GM12864 (cell line): Measurements from ENCODE around the gene TUBB1.

Source experiments
- DNase-seq: peaks from one replicate; pipeline ENCODE4 v3.0.0-alpha.2; 2011; ENCODE audit warnings: low read depth
- H3K4me3 ChIP-seq: 2 replicates; pipeline ENCODE4 v1.5.1; 2011; ENCODE audit warnings: mild to moderate bottlenecking, low read depth, low read length, control low read depth
- TF ChIP-seq, protein P1 (sequence below): IDR thresholded peaks from 2 replicates; pipeline ENCODE4 v1.5.1; 2011; ENCODE audit warnings: low read depth, mild to moderate bottlenecking, moderate library complexity, low read length, control low read depth, inconsistent platforms; ENCODE audit errors: missing control alignments

TUBB1 gene

DNA sequence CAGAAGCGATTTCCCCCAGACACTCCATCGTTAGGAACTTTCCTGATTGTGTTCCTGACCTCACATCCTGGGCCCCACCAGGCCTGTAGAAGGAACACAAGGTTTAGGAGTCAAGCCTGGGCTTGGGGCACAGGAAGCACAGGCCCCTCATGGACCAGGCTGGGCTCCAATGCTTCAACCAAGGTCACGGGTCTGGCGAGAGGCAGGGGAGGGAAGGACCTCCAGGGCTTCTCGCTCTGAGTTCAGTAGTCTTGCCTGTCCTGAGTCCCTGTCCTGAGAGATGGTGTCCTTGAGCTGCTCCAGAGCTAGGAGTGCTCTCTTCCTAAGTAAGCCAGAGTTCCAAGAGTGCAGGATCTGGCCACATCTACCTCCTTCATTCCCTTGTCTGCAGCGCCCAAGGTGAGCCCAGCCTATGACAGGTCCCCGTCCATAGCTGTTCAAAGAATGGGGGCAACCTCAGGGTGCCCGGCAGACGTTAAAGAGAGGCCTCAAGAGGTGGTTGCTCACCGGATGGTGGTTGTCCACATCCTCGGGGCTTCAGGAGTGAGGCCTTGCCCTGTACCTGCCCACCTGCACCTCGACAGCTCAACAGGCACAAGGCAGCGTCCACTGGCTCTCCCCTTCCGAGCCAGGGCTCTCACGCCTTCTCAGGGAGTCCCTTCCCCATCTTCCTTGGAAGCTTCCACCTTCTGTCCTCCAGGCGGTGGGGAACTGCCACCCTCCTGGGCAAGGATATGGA lies 1.6 kb upstream of the TUBB1 start:
- DNase-seq: no peak
- TF ChIP-seq, protein P1, sequence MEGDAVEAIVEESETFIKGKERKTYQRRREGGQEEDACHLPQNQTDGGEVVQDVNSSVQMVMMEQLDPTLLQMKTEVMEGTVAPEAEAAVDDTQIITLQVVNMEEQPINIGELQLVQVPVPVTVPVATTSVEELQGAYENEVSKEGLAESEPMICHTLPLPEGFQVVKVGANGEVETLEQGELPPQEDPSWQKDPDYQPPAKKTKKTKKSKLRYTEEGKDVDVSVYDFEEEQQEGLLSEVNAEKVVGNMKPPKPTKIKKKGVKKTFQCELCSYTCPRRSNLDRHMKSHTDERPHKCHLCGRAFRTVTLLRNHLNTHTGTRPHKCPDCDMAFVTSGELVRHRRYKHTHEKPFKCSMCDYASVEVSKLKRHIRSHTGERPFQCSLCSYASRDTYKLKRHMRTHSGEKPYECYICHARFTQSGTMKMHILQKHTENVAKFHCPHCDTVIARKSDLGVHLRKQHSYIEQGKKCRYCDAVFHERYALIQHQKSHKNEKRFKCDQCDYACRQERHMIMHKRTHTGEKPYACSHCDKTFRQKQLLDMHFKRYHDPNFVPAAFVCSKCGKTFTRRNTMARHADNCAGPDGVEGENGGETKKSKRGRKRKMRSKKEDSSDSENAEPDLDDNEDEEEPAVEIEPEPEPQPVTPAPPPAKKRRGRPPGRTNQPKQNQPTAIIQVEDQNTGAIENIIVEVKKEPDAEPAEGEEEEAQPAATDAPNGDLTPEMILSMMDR: no peak
- H3K4me3 ChIP-seq: no peak overlapping the region

DNA sequence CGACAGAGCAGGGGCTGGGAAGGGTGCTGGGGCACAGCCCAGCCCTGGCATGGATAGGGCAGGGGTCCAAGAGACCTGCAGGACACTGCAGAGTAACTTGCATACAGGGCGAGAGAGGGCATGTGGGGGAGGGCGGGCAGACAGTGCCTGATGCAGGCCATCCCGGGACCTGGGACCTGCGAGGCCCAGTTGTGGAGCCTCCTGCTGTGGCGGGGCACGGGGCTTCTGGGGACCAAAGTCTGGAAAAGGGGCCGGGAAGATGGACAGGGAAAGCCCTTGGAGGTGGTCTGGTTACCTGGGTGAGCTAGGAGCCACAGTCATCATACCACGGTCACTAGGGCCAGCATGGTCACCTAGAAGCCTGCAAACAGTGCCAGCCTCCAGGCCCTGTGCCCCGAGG lies 412 bp upstream of the TUBB1 start:
- TF ChIP-seq, protein P1: no peak
- H3K4me3 ChIP-seq: no peak overlapping the region
- DNase-seq: no peak

DNA sequence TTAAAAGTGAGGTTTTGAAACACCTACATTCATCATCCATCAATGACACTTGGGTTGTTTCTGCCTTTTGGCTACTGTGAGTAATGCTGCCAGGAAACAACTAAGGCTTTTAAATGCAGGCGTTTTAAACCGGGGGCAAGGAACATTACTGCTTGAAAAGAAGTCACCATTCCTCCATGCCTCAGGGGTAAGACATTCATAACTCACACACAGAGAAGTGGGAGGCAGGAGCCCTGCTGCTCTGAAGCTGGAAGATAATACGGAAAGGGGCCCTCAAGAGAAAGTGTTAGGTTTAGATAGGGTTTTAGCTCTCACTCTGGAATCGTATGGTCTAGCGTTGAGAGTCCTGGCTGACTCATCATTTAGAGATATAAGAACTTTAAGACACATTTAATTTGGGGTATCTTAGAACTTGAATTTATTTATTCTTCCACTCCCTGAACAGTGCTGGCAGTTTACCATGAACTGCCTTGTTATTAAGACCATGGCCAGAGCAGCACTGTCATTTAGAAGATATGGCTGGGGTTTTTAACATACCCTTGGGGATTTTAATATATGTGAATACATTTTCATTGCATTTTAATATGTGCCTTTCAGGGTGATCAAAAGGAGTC lies 1.8 kb downstream of the TUBB1 start:
- H3K4me3 ChIP-seq: no peak overlapping the region
- TF ChIP-seq, protein P1: no peak
- no peak for DNase-seq

DNA sequence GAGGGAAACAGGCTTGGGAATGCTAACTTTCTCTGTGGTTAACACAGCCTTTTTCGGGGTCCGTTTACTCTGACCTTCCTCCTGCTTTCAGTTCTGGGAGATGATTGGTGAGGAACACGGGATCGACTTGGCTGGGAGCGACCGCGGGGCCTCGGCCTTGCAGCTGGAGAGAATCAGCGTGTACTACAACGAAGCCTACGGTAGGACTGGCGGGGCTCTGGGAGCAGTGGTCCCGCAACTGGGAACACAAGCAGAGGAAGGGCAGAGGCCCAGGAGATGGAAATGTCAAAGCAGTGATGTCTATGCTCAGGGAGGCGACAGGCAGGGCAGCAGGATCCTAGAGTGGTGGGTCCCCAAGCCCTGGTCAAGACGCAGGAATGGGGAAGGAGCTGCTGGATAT lies 3.5 kb downstream of the TUBB1 start:
- TF ChIP-seq, protein P1: no peak

DNA sequence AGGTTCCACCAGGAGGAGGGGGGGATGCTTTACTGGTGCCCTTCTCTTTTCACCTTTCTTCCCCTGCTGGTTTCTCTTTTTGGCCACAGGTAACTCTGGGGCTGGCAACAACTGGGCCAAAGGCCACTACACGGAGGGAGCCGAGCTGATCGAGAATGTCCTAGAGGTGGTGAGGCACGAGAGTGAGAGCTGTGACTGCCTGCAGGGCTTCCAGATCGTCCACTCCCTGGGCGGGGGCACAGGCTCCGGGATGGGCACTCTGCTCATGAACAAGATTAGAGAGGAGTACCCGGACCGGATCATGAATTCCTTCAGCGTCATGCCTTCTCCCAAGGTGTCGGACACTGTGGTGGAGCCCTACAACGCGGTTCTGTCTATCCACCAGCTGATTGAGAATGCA lies 4.4 kb downstream of the TUBB1 start:
- TF ChIP-seq, protein P1: no peak
- no peak overlapping the region for H3K4me3 ChIP-seq

More for the DNA sequence above, 3.5 kb downstream of the TUBB1 start:
- H3K4me3 ChIP-seq: no peak overlapping the region
- no peak for DNase-seq

DNA sequence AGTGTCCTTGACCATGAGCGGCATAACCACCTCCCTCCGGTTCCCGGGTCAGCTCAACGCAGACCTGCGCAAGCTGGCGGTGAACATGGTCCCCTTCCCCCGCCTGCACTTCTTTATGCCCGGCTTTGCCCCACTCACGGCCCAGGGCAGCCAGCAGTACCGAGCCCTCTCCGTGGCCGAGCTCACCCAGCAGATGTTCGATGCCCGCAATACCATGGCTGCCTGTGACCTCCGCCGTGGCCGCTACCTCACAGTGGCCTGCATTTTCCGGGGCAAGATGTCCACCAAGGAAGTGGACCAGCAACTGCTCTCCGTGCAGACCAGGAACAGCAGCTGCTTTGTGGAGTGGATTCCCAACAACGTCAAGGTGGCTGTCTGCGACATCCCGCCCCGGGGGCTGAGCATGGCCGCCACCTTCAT lies 4.9 kb downstream of the TUBB1 start:
- no peak for DNase-seq
- TF ChIP-seq, protein P1: no peak
- H3K4me3 ChIP-seq: no peak overlapping the region

More for the DNA sequence above, 4.4 kb downstream of the TUBB1 start:
- DNase-seq: no peak
